ENCODE measurements around the gene NHP2.

Gene NHP2

GRCh38 chr5:178149199-178149932 lies 4.3 kb downstream of the NHP2 start:
- no peak for TF ChIP-seq CTCF (IDR thresholded peaks at IDR 0.05)

- TF ChIP-seq CTCF (IDR thresholded peaks at IDR 0.05): no peak
Observed at GRCh38 chr5:178147406-178147805, 6.3 kb downstream of the NHP2 start.

- peak; percentile 89 for TF ChIP-seq CTCF (IDR thresholded peaks at IDR 0.05)
Observed at GRCh38 chr5:178145965-178146820, 7.5 kb downstream of the NHP2 start.

- no peak for TF ChIP-seq CTCF (IDR thresholded peaks at IDR 0.05)
Observed at GRCh38 chr5:178143901-178144300, 9.8 kb downstream of the NHP2 start.

GRCh38 chr5:178143246-178143645 lies 10.4 kb downstream of the NHP2 start:
- TF ChIP-seq CTCF (IDR thresholded peaks at IDR 0.05): no peak

GRCh38 chr5:178142642-178143041 lies 11.0 kb downstream of the NHP2 start:
- TF ChIP-seq CTCF (IDR thresholded peaks at IDR 0.05): no peak

- TF ChIP-seq CTCF (IDR thresholded peaks at IDR 0.05): no peak
Observed at GRCh38 chr5:178141550-178141949, 12.1 kb downstream of the NHP2 start.
